SK-N-SH (cell line): ENCODE measurements around the gene PSMD14.

Experiments
- FOSL2 ChIP-seq: IDR thresholded peaks from 2 replicates; pipeline ENCODE4 v1.4.0; 2012; ENCODE audit warnings: low read depth, mild to moderate bottlenecking, moderate library complexity, borderline replicate concordance
- RCOR1 ChIP-seq: fragments of 150-350 bp; IDR thresholded peaks from 2 replicates; pipeline ENCODE4 v1.6.1; 2017; ENCODE audit warnings: antibody characterized with exemption, low read length
- RFX5 ChIP-seq: IDR thresholded peaks from 2 replicates; pipeline ENCODE4 v1.6.1; 2012; ENCODE audit warnings: mild to moderate bottlenecking, improper control_type of control experiment, low read length
- TF ChIP-seq, protein P1 (sequence below): fragments of 200-600 bp; sonication (generic); IDR thresholded peaks from 2 replicates; pipeline ENCODE4 v1.6.1; 2017; ENCODE audit warnings: antibody characterized with exemption, mild to moderate bottlenecking, moderate library complexity
- TF ChIP-seq, protein P2 (sequence below): IDR thresholded peaks from 2 replicates; pipeline ENCODE4; 2012

DNA sequence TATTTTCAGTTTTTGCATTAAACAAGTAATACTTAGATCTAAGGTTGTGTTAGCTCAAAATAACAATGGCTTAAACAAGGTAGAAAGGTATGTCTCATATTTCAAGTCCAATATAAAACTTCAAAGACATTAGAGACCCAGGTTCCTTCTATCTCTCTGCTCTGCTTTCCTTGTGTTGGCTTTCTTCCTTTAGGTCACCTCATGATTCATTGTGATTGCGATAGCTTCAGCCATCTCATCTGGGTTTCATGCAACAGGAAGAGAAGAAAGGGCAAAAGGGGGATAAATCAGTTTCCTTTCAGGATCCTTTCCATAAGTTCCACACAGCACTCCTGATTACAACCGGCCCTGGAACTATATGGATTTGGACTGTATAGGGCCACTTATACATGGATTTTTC, 91.9 kb downstream of the PSMD14 start:
- TF ChIP-seq, protein P1, sequence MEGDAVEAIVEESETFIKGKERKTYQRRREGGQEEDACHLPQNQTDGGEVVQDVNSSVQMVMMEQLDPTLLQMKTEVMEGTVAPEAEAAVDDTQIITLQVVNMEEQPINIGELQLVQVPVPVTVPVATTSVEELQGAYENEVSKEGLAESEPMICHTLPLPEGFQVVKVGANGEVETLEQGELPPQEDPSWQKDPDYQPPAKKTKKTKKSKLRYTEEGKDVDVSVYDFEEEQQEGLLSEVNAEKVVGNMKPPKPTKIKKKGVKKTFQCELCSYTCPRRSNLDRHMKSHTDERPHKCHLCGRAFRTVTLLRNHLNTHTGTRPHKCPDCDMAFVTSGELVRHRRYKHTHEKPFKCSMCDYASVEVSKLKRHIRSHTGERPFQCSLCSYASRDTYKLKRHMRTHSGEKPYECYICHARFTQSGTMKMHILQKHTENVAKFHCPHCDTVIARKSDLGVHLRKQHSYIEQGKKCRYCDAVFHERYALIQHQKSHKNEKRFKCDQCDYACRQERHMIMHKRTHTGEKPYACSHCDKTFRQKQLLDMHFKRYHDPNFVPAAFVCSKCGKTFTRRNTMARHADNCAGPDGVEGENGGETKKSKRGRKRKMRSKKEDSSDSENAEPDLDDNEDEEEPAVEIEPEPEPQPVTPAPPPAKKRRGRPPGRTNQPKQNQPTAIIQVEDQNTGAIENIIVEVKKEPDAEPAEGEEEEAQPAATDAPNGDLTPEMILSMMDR: no peak
- TF ChIP-seq RFX5 (no peak), RCOR1 (no peak), FOSL2 (no peak)
- TF ChIP-seq, protein P2, sequence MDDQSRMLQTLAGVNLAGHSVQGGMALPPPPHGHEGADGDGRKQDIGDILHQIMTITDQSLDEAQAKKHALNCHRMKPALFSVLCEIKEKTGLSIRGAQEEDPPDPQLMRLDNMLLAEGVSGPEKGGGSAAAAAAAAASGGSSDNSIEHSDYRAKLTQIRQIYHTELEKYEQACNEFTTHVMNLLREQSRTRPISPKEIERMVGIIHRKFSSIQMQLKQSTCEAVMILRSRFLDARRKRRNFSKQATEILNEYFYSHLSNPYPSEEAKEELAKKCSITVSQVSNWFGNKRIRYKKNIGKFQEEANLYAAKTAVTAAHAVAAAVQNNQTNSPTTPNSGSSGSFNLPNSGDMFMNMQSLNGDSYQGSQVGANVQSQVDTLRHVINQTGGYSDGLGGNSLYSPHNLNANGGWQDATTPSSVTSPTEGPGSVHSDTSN: no peak
